Transverse colon (tissue), 4 donors: ENCODE measurements around the gene CHST3. TPM values are rescaled to one million over a fixed set of nuclear protein-coding genes. Genes with fewer than 3 reads are reported as not detected.
"Not testable (repeated sequence)": the region's sequence is repeated elsewhere in the genome, so short reads cannot be mapped to it uniquely, and the experiment has no call there.

Experiments used
- DNase-seq: peaks from one replicate; pipeline ENCODE4 v3.0.0-alpha.2; 2019
- H3K27ac ChIP-seq, 4 donors: fragments of 200-600 bp; sonication (generic); 2 replicates each; pipeline ENCODE4 v1.5.1; 2016 to 2018; ENCODE audit warnings: inconsistent platforms in 4 of 4
- H3K27me3 ChIP-seq: fragments of 200-600 bp; sonication (generic); 2 replicates; pipeline ENCODE4 v1.5.1; 2017; ENCODE audit warnings: inconsistent platforms
- H3K36me3 ChIP-seq, 4 donors: fragments of 200-600 bp; sonication (generic); 2 replicates each; pipeline ENCODE4 v1.5.1; 2017 to 2019; ENCODE audit warnings: inconsistent platforms in 4 of 4
- H3K4me1 ChIP-seq, 4 donors: fragments of 200-600 bp; sonication (generic); 2 replicates each; pipeline ENCODE4 v1.5.1; 2017 to 2020; ENCODE audit warnings: inconsistent platforms in 4 of 4
- H3K4me3 ChIP-seq, 4 donors: fragments of 200-600 bp; sonication (generic); 1 replicate in 1 of 4; 2 replicates in 3 of 4; pipeline versions ENCODE4 v1.5.1 to v1.6.1; 2017 to 2019; ENCODE audit warnings: inconsistent platforms in 4 of 4
- H3K9me3 ChIP-seq, 2 donors: fragments of 200-600 bp; sonication (generic); 2 replicates each; pipeline ENCODE4 v1.5.1; 2017 to 2019; ENCODE audit warnings: inconsistent platforms in 2 of 2
- CTCF ChIP-seq, 5 experiments: fragments of 200-600 bp in 3 of 5; fragments of 450-650 bp in 2 of 5; sonication (generic) in 3 of 5; IDR thresholded peaks; 1 replicate in 2 of 5; 2 replicates in 3 of 5; pipeline ENCODE4 v1.5.1; 2016 to 2017; ENCODE audit warnings: antibody characterized with exemption in 5 of 5, inconsistent platforms in 3 of 5, mild to moderate bottlenecking in 2 of 5, moderate library complexity in 1 of 5
- EP300 ChIP-seq: sonication (generic); formaldehyde crosslinking; IDR thresholded peaks from one replicate; pipeline ENCODE4 v1.6.1; 2017; ENCODE audit warnings: antibody characterized with exemption, low read depth
- POLR2A ChIP-seq: fragments of 450-650 bp; IDR thresholded peaks from one replicate; pipeline ENCODE4 v1.6.1; 2016; ENCODE audit warnings: antibody characterized with exemption, mild to moderate bottlenecking, moderate library complexity
- POLR2AphosphoS5 ChIP-seq, 3 donors: sonication (generic); formaldehyde crosslinking; IDR thresholded peaks; one replicate each; pipeline ENCODE4 v1.6.1; 2016; ENCODE audit warnings: antibody characterized with exemption in 3 of 3
- WGBS, 2 donors: methylation state at CpG; one replicate each; pipeline ENCODE4 v1.1.5; 2018; ENCODE audit warnings: low coverage in 1 of 2; 5-methylcytosine and 5-hydroxymethylcytosine counted together
- in situ Hi-C, 4 donors: fragments of 200-750 bp; cut with MboI; loops; one replicate each; pipeline versions ENCODE4 v1.15.0 to v1.15.1; 2017; ENCODE audit warnings: low sequenced_read_pairs in 3 of 4, low pct_ligation_motif_present in 1 of 4, low pct_unique_long_range_greater_than_20kb in 1 of 4
- intact Hi-C: fragments of 100-400 bp; cut with DNase I; formaldehyde crosslinking; loops from one replicate; pipeline ENCODE4 v1.15.1; 2023; ENCODE audit warnings: low total_unique reads
- total RNA-seq, 4 donors: library from RNA; depleted of rRNA; stranded (reverse); fragments of >200 nt; gene quantifications; one replicate each; pipeline ENCODE4 v1.1.0, GENCODE V29; 2016

The CHST3 gene
- total RNA-seq, 4 donors from 2014 or later, result 1.6 to 10.5 (median 3.9) TPM

GRCh38 chr10:71985542-71986250 lies 21.5 kb downstream of the CHST3 start:
- H3K36me3 ChIP-seq, result no peaks in the 10 kb centered on the region
- peaks cover 33 to 51% (median 40%) of the 10 kb centered on the region in 4 donors for H3K4me1 ChIP-seq
- no peaks in the 10 kb centered on the region for H3K27me3 ChIP-seq
- TF ChIP-seq POLR2AphosphoS5 (IDR thresholded peaks at IDR 0.05) (peak in 2 of 3 donors; percentile 40 to 52), POLR2A (no peak), EP300 (no peak), CTCF (IDR thresholded peaks at IDR 0.05) (peak in 1 of 5 experiments; percentile 19)
- intact Hi-C loops (no loop called here), in situ Hi-C loops (no loop called here)
- no peaks in the 10 kb centered on the region for H3K9me3 ChIP-seq
- 0 to 53% methylated on average over 1 to 4 of the region's 4 CpGs for WGBS, 2 donors
- no peak overlapping the region for H3K4me3 ChIP-seq
- no peak for DNase-seq
- H3K27ac ChIP-seq, result peak overlapping the region; percentile 66 to 85 (median 83)

- DNase-seq, H3K36me3 ChIP-seq, H3K27ac ChIP-seq, H3K27me3 ChIP-seq, H3K9me3 ChIP-seq, in situ Hi-C loops, intact Hi-C loops, H3K4me3 ChIP-seq: not testable (repeated sequence)
- 89 to 90% methylated on average over 3 to 6 of the region's 6 CpGs for WGBS, 2 donors
- peaks cover 18 to 32% (median 24%) of the 10 kb centered on the region in 4 donors for H3K4me1 ChIP-seq
Measured at GRCh38 chr10:71988895-71989294, 24.7 kb downstream of the CHST3 start.

- WGBS, 2 donors, result 46 to 69% methylated on average over 3 to 6 of the region's 6 CpGs
- Histone ChIP-seq H3K27ac (no peak overlapping the region), H3K4me3 (no peak overlapping the region)
Measured at GRCh38 chr10:71989661-71990454, 25.7 kb downstream of the CHST3 start.

GRCh38 chr10:71990706-71991269 lies 26.6 kb downstream of the CHST3 start:
- no peaks in the 10 kb centered on the region for H3K36me3 ChIP-seq
- WGBS, 2 donors, result 87 to 89% methylated on average over 3 to 7 of the region's 7 CpGs
- in situ Hi-C loops, result no loop called here
- no peak for DNase-seq
- H3K4me3 ChIP-seq, result no peak overlapping the region
- intact Hi-C loops, result no loop called here
- TF ChIP-seq POLR2A, result no peak
- TF ChIP-seq CTCF (IDR thresholded peaks at IDR 0.05), result no peak
- TF ChIP-seq POLR2AphosphoS5 (IDR thresholded peaks at IDR 0.05), result no peak
- TF ChIP-seq EP300, result peak; percentile 33
- H3K9me3 ChIP-seq, result no peaks in the 10 kb centered on the region
- H3K27me3 ChIP-seq, result no peaks in the 10 kb centered on the region
- H3K4me1 ChIP-seq, result peaks cover 10 to 22% (median 14%) of the 10 kb centered on the region in 4 donors
- H3K27ac ChIP-seq, result no peak overlapping the region

More at GRCh38 chr10:71989661-71990454, 25.7 kb downstream of the CHST3 start:
- Histone ChIP-seq H3K36me3 (no peaks in the 10 kb centered on the region), H3K4me1 (peaks cover 16 to 27% (median 17%) of the 10 kb centered on the region in 4 donors), H3K27me3 (no peaks in the 10 kb centered on the region), H3K9me3 (no peaks in the 10 kb centered on the region)
- in situ Hi-C loops, result no loop called here
- no peak for DNase-seq
- TF ChIP-seq POLR2AphosphoS5 (IDR thresholded peaks at IDR 0.05) (no peak), CTCF (IDR thresholded peaks at IDR 0.05) (no peak), POLR2A (no peak), EP300 (no peak)
- intact Hi-C loops, result no loop called here
